Ishikawa (cell line): ENCODE measurements around the gene AK1.

Experiments
- CEBPB ChIP-seq: IDR thresholded peaks from 2 replicates; pipeline ENCODE4 v1.6.1; 2012
- CREB1 ChIP-seq: IDR thresholded peaks from 2 replicates; pipeline ENCODE4 v1.6.1; 2012; ENCODE audit warnings: low read depth
- REST ChIP-seq: IDR thresholded peaks from 2 replicates; pipeline ENCODE4 v1.6.1; 2012; ENCODE audit warnings: low read depth, mild to moderate bottlenecking
- TAF1 ChIP-seq: IDR thresholded peaks from 2 replicates; pipeline ENCODE4 v1.6.1; 2012; ENCODE audit warnings: low read depth, mild to moderate bottlenecking
- TEAD4 ChIP-seq: IDR thresholded peaks from 2 replicates; pipeline ENCODE4 v1.6.1; 2012

GRCh38 chr9:127912296-127912695 lies 34.8 kb upstream of the AK1 start:
- TF ChIP-seq REST = no peak
- TF ChIP-seq TEAD4 = no peak
- TF ChIP-seq CEBPB = no peak
- TF ChIP-seq CREB1 = no peak
- no peak for TF ChIP-seq TAF1
